Mucosa of stomach (tissue), 1 donor: Measurements from ENCODE around the gene STX8.
A peak's percentile ranks its signal among the peaks of the same experiment; 100 is the strongest.
"Not testable (repeated sequence)": the region's sequence is repeated elsewhere in the genome, so short reads cannot be mapped to it uniquely, and the experiment has no call there.

Source experiments
- H3K27me3 ChIP-seq: one replicate; pipeline ENCODE4 v1.7.0; 2013; ENCODE audit warnings: mild to moderate bottlenecking, low read length; ENCODE audit not compliant: control insufficient read depth, insufficient read depth
- H3K36me3 ChIP-seq: one replicate; pipeline ENCODE4 v1.7.0; 2013; ENCODE audit warnings: low read length; ENCODE audit not compliant: control insufficient read depth, insufficient read depth
- H3K4me1 ChIP-seq: one replicate; pipeline ENCODE4 v1.7.0; 2013; ENCODE audit warnings: mild to moderate bottlenecking, low read length; ENCODE audit not compliant: control insufficient read depth, insufficient read depth
- H3K4me3 ChIP-seq: one replicate; pipeline ENCODE4 v1.7.0; 2013; ENCODE audit warnings: low read length
- H3K9ac ChIP-seq: one replicate; pipeline ENCODE4 v1.7.0; 2013; ENCODE audit warnings: mild to moderate bottlenecking, low read length, moderate library complexity
- H3K9me3 ChIP-seq: one replicate; pipeline ENCODE4 v1.7.0; 2013; ENCODE audit warnings: mild to moderate bottlenecking, low read length, moderate library complexity; ENCODE audit not compliant: control insufficient read depth
- donor health status: Pancreatic carcinoma.

Gene STX8

DNA sequence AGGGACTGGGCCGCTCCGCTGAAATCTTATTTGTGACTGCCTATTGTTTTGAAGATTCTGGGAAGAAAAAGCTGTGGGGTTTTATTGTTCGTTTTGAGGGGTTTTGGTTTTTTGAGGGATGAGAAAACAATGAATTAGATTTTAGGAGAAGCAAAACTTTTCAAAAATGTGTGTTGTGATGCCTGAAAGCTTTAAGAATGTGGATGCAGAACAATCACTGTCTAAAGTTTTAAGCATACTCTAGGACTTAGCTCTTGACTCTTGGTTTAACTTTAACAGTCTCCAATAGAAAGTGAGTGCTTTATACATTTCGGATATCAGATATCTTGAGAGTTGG lies 1.7 kb upstream of the STX8 start:
- H3K9me3 ChIP-seq: no peaks in the 10 kb centered on the region
- H3K4me1 ChIP-seq: peaks cover 6% of the 10 kb centered on the region
- no peaks in the 10 kb centered on the region for H3K36me3 ChIP-seq
- H3K27me3 ChIP-seq: no peaks in the 10 kb centered on the region
- no peak overlapping the region for H3K9ac ChIP-seq
- H3K4me3 ChIP-seq: no peak overlapping the region

DNA sequence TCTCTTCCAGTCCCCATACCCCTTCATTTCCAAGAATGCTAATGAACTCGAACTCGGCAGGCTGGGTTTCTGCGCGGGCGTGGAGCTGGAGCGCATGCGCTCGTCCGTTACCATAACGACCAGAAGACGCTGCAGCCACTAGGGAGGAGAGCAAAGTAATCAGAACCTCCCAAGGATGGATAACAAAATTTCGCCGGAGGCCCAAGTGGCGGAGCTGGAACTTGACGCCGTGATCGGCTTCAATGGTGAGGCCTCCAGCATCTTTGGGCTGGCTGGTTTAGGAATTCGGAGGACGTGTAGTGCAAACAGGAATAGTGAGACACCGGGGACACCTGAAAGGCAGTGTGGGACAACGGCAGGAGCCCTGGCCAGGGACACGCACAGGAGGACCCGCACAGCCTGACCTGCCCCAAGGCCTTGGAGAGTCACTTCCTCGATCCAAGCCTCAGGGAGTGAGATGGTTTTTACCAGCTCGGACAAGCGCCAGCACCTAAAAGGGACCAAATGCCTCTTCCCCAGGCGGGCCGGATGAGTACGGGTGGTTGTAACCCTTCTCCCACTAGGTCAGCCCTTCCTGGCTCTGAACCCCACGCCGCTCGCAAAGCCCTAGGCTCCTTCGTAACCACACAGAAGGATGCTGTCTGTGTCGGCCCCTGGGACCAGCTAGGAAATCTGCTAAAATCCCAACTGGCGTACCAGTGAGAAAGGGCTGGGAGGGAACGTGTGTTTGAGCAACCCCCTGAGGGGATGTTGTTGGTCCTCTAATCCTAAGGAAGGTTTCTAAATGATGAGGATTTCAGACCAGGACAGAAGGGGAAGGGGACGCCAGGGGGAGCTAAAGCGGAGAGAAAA lies 1.1 kb upstream of the STX8 start, which contains the start of gene CFAP52:
Gene CFAP52 (plus strand): TSS at position 122 of the 852 bp plus-strand sequence. CDS start 54 bp downstream, at position 176.
- Histone ChIP-seq H3K9ac (peak within 1 kb of the TSS; percentile 87), H3K4me1 (peaks cover 6% of the 10 kb centered on the region), H3K9me3 (no peaks in the 10 kb centered on the region), H3K4me3 (peak within 1 kb of the TSS; percentile 99), H3K36me3 (no peaks in the 10 kb centered on the region), H3K27me3 (no peaks in the 10 kb centered on the region)

DNA sequence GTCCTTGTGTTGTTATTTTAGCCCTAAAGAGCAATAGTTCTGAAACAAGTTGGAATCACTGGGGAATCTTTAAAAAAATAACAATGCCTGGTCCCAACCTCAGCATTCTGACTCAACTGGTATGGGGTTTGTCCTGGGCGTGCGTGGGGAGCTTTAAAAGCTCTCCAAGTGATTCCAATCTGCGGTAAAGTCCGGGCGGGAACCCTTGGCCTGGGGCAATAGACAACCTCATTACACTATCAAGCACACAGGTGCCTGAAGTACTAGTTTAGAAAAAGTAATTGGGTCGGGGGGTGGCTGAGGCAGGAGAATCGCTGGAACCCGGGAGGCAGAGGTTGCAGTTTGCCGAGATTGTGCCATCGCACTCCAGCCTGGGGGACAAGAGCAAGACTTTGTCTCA lies 4.4 kb downstream of the STX8 start:
- H3K9ac ChIP-seq: no peak overlapping the region
- H3K36me3 ChIP-seq: no peaks in the 10 kb centered on the region
- no peaks in the 10 kb centered on the region for H3K27me3 ChIP-seq
- H3K9me3 ChIP-seq: no peaks in the 10 kb centered on the region
- no peak overlapping the region for H3K4me3 ChIP-seq
- peaks cover 6% of the 10 kb centered on the region for H3K4me1 ChIP-seq

DNA sequence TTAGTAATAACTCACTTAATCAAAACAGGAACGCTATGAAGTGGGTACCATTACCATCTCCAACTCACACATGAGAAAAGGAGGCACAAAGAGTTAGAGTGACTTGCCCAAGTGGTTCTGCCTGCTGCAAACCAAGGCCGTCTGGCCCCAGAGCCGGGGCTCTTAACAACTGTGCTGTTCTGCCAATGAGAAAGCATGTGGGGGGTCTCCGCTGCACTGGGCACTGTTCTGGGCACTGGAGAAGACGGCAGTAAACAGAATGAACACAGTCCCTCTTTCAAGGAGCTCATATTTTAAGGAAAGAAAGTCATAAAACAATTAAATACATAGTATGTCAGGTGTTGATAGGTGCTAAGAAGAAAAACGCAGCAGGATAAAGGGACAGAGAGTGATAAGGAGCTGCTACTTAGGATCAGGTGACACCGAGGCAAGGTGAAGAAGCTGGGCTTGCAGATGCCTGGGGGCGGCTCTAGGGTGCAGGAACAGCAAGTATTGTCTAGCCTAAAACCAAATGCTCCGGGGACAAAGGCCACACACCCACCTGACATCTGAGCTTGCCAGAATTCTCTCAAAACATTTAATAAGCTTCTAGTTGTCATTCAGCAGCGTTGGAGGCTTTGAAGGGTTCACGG lies 6.5 kb downstream of the STX8 start:
- Histone ChIP-seq H3K4me3 (no peak overlapping the region), H3K36me3 (no peaks in the 10 kb centered on the region), H3K4me1 (no peaks in the 10 kb centered on the region), H3K9me3 (no peaks in the 10 kb centered on the region), H3K27me3 (no peaks in the 10 kb centered on the region), H3K9ac (no peak overlapping the region)

DNA sequence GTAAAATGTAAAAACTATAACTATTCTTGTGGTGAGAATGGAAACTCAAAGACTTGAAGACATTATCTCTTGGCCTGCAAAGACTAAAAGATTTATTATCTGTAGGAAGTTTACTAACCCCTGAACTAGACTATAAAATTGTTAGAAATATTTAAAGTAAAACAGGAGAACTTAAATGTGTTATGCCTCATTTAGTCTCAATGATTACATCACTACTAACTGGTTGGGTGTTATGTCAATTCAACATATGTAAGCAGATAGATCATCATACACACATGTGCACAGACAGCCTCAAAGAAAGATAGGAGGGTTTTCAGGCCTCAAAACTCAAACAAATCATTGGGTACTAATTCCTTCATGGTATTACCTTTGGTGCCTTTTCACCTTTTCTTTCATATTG lies 7.6 kb downstream of the STX8 start:
- no peaks in the 10 kb centered on the region for H3K36me3 ChIP-seq
- no peaks in the 10 kb centered on the region for H3K4me1 ChIP-seq
- H3K4me3 ChIP-seq: no peak overlapping the region
- H3K9me3 ChIP-seq: no peaks in the 10 kb centered on the region
- H3K27me3 ChIP-seq: no peaks in the 10 kb centered on the region
- H3K9ac ChIP-seq: no peak overlapping the region

DNA sequence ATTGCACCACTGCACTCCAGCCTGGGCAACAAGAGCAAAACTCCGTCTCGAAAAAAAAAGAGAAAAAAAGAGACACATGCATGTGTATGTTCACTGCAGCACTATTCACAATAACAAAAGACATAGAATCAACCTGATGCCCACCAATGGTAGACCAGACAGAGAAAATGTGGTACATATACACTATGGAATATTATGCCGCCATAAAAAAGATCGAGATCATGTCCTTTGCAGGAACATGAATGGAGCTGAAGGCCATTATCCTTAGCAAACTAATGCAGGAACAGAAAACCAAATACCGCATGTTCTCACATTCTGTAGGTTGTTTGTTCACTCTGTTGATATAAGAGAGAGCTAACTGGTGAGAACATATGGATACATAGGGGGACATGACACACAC lies 8.9 kb downstream of the STX8 start:
- not testable (repeated sequence) for H3K9me3 ChIP-seq, H3K9ac ChIP-seq, H3K36me3 ChIP-seq, H3K4me1 ChIP-seq, H3K27me3 ChIP-seq, H3K4me3 ChIP-seq

DNA sequence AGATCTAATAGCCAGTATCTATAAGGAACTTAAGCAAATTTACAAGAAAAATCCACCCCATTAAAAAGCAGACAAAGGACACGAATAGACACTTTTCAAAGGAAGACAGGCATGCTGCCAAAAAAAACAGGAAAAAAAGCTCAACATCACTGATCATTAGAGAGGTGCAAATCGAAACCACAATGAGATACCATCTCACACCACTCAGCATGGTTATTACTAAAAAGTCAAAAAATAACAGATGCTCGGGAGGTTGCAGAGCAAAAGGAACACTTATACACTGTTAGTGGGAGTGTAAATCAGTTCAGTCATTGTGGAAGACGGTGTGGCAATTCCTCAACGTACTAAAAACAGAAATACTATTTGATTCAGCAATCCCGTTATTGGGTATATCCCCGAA lies 9.6 kb downstream of the STX8 start:
- no peak overlapping the region for H3K4me3 ChIP-seq
- no peaks in the 10 kb centered on the region for H3K9me3 ChIP-seq
- H3K9ac ChIP-seq: no peak overlapping the region
- no peaks in the 10 kb centered on the region for H3K4me1 ChIP-seq
- no peaks in the 10 kb centered on the region for H3K27me3 ChIP-seq
- H3K36me3 ChIP-seq: no peaks in the 10 kb centered on the region

DNA sequence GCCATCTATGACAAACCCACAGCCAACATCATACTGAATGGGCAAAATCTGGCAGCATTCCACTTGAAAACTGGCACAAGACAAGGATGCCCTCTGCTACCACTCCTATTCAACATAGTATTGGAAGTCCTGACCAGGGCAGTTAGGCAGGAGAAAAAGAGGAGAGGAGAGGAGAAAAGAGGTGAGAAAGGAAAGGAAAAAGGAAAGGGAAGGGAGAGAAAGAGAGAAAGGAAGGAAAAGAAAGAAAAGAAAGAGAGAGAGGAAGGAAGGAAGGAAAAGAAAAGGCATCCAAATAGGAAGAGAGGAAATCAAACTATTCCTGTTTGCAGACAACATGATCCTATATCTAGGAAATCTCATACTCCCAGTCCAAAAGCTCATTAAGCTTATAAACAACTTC lies 11.5 kb downstream of the STX8 start:
- Histone ChIP-seq H3K9ac (no peak overlapping the region), H3K36me3 (no peaks in the 10 kb centered on the region), H3K9me3 (no peaks in the 10 kb centered on the region), H3K4me1 (no peaks in the 10 kb centered on the region), H3K27me3 (no peaks in the 10 kb centered on the region), H3K4me3 (no peak overlapping the region)

DNA sequence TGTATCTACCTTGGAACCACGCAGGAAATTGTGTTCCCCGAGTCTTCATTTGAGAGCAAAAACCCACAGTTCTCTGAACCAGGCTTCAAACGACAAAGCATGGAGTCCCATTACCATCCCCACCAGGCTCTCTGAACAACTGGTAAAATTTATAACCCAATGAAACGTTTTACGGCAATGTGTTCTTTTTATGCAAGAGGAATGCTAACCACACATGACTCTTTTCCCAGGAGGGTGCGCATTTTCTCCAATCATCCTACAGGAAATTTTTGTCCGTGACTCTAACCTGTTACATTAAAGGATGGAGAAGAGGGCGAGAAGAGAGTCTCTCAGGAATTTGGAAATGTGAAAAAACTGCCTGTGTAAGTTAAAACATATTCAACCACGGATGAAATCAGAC lies 17.8 kb downstream of the STX8 start:
- Histone ChIP-seq H3K36me3 (no peaks in the 10 kb centered on the region), H3K4me1 (no peaks in the 10 kb centered on the region), H3K27me3 (no peaks in the 10 kb centered on the region), H3K9me3 (no peaks in the 10 kb centered on the region), H3K9ac (no peak overlapping the region), H3K4me3 (no peak overlapping the region)

DNA sequence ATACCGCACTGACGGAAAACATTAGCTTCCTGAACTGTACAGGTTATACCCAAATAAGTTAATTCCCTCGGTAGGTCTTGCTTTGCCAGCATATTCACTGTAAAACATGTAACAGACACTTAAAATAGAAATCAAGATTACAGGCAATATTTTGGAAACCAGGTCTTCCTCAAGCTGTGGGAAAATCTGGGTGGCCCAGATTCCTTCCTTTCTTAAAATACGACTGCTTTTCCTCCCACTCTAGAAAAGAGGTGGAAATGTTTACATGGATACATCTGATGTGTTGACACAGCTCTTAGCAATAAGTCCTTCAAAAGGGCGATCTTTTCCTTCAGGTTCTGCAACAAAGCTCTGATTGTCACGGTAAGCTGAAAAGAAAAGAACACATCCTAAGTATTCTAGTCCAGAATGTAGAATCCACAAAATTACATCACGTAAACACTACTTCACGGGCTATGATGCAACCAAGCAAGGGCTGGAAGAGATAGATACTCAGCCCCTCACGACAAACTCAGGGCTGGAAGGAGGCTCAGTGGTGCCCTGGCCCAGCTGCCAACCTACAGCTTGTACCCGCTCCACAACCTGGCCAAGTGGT lies 18.4 kb downstream of the STX8 start:
- no peaks in the 10 kb centered on the region for H3K27me3 ChIP-seq
- H3K9ac ChIP-seq: no peak overlapping the region
- H3K9me3 ChIP-seq: no peaks in the 10 kb centered on the region
- no peak overlapping the region for H3K4me3 ChIP-seq
- H3K36me3 ChIP-seq: no peaks in the 10 kb centered on the region
- no peaks in the 10 kb centered on the region for H3K4me1 ChIP-seq

DNA sequence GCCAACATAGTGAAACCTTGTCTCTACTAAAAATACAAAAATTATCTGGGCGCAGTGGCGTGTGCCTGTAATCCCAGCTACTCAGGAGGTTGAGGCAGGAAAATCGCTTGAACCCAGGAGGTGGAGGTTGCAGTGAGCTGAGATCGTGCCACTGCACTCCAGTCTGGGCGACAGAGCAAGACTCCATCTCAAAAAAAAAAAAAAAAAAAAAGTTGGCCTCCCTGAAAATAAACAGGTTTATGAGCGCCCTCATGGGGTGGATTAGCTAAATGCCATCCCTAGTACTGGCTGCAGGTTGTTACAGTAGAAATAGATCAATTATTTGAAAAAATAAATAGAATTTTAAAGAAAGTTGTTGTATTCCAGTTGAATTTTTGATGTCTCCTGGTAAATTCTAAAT lies 20.9 kb downstream of the STX8 start:
- not testable (repeated sequence) for H3K27me3 ChIP-seq, H3K9me3 ChIP-seq, H3K4me3 ChIP-seq, H3K36me3 ChIP-seq, H3K9ac ChIP-seq, H3K4me1 ChIP-seq

DNA sequence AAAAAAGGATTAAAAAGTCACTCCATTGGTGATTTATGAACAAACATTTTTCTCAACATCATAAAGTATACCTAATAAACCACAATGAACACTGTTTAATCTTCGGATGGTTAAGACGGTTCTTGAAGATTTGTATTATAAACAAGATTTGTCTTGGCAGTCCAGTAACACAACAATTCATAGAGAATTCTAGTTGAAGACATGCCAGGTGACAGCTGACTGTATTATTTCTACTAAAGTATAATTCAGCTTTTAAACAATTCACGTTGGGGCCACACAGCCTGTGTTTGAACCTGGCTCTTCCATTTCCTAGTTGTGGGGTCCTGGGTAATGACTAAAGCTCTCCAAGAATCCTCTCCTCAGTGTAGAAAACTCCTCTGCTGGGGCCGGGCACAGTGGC lies 22.0 kb downstream of the STX8 start:
- Histone ChIP-seq H3K36me3 (no peaks in the 10 kb centered on the region), H3K4me1 (no peaks in the 10 kb centered on the region), H3K27me3 (no peaks in the 10 kb centered on the region), H3K4me3 (no peak overlapping the region), H3K9ac (no peak overlapping the region), H3K9me3 (no peaks in the 10 kb centered on the region)
